GM18520 (cell line): ENCODE measurements around the gene TBC1D10A.
A peak's percentile ranks its signal among the peaks of the same experiment; 100 is the strongest.

Source experiments
- ATAC-seq: cut with Tn5 transposase; IDR thresholded peaks from one replicate; pipeline ENCODE4 v1.9.1; 2021; ENCODE audit not compliant: unreplicated experiment

Gene TBC1D10A

DNA sequence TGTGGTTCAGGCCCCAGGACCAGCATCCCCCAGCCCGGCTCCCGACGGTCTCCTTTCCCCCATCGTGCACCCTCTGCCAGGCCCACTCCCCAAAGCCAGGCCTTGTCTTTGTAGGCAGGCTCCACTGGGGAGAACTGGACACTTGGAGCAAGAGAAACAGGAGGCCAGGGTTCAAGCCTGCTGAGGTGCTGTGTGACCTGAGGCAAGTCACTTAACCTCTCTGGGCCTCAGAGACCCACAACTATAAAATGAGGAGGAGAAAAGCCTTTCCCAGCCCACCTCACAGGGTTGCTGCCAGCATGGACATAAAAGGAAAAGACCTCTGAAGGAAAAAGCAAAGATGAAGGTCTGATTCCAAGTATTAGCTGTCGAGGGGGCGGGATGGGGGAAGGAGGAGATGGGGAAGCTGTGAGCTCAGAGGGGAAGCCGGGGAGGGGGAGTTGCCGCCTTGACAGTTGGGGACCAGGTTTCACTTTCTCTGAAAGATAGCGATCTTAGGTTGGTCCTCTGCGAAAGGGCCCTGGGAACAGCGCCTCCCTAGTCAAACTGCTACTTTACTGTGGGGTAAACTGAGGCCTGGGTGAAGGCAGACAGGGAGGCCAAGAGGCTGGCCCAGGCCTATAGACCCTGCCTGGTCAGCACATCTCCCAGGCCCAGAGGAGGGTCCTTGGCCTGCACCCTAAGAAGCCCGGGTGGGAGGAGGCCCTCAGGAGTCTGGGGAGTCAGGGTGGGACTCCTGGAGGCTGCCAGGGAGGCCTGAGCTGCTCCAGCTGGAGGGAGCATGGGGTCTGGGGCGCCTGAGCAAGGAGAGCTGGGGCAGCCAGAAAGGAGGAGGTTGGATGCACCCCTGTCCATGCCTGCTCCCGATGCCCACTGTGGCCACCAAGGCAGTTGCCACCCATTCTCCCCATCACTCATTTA is 59.1 kb downstream of the TBC1D10A start:
- no peak for ATAC-seq

DNA sequence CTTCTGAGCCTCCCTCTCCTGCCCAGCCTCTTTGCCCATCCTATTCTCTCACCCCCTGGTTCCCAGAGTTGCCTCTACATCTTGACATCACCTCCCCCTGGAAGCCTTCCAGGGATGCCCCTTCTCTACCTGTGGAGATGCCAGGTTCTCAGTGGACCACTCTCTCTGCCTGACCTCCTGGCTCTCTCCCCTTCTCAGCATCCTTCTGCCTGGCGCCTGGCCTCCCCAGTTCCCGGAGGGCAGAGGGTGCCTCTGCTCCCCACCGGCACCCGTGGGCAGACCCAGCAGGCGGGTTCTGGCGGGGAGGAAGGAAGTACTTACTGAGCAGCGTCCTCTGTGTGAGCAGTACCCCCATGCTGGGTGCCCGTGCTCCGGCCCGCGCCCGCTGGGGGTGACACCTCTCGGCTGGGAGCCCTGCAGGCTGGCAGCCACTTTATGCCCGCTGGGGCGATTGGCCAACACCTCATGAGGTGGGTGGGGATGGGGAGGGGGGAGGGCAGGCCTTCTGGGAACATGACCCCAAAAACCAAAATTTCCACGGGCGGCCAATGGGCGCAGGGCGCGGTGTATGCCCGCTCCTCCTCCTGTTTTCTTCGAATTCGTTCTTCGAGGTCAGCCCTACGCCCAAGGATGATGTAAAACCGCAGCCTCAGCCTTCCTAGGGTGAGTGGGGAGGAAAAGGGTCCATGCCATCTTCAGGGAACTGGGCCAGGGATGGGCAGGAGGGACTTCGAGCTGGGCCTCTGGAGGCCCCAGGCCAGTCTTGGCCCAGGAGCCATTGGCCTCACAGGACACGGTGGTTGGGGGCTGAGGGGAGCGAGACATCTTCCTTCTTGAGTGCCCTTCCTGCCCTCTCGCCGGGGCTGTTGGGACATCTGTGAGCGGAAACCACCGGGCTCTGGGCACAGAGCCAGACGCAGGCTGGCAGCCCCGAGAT is 60.0 kb downstream of the TBC1D10A start, which contains the start of gene OSM:
OSM (minus strand) TSS at position 407 of the 937 bp plus-strand sequence; CDS start at position 355, 52 bp downstream.
- ATAC-seq: no peak

DNA sequence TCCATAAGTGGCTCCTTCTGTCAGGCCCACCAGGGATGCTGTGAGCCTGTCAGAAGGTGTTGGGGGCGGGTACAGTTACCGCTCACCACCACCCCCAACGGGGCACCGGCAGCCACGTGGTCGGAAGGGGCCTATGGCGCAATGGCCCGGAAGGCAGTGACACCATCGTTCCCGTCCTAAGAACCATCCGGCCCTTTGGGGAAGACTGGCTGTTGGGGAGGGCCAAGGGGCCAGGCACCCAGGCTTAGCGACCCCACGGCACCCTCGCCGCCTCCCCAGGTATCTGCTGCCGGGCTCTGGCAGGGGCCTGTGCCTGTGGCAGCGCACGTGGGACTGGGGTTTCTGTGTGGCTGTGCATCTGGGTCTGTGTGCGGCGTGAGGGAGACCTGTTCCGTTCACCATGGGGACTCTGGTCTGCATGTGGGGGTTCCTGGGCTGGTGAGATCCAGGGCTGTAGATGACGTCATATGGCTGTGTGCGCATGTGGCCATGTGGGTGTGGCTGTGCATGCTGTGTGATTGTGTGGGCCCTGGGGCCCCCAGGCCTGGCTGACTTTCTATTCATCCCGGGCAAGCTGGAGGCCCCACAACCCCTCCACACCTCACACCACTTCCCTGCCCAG is 60.8 kb downstream of the TBC1D10A start:
- ATAC-seq: peak; percentile 34

DNA sequence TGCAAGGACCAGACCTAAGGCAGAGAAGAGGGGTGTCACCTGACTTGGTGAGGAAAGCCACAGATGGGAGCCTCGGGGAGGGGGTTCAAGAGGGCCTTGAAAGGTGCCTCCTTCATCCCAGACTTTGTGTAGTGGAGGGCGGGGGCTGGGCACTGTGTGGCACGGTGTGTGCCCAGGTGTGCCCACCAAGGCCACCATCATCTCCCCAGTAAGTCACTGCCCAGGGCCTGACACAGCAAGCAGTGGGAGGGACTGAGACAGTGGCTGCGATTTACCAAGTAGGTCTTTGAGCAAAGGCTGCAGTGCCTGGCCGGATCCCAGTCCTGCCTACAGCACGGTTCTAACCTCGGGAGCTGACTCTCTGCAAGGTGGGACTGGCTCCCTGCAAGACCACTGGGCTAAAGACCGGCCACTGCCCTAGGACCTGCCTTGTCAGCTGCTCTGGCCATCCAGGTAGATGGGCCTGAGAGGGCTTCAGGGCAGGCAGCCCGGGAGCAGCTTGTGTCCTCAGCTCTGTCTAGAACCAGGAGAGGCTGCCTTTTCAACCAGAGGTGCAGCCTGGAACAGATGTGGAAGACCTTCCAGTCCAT is 61.5 kb downstream of the TBC1D10A start:
- no peak for ATAC-seq

DNA sequence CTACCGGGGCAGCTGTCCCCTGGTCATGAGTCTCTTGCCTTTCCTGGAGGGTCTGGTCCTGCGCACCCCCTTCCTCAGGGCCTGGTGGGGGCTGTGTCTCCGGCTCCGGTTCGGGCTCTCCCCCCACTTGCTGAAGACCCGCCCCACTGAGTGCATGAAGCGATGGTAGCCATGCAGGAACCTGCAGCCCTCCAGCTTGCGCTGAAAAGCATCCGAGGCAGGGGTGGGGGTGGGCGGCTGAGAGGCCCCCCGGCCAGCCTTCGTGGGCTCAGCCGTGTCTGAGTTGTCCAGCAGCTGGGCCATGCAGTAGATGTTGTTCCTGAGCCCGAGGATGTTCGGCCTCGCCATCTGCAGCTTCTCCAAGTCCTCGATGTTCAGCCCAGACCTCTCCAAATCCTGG is 62.9 kb downstream of the TBC1D10A start:
- no peak for ATAC-seq

DNA sequence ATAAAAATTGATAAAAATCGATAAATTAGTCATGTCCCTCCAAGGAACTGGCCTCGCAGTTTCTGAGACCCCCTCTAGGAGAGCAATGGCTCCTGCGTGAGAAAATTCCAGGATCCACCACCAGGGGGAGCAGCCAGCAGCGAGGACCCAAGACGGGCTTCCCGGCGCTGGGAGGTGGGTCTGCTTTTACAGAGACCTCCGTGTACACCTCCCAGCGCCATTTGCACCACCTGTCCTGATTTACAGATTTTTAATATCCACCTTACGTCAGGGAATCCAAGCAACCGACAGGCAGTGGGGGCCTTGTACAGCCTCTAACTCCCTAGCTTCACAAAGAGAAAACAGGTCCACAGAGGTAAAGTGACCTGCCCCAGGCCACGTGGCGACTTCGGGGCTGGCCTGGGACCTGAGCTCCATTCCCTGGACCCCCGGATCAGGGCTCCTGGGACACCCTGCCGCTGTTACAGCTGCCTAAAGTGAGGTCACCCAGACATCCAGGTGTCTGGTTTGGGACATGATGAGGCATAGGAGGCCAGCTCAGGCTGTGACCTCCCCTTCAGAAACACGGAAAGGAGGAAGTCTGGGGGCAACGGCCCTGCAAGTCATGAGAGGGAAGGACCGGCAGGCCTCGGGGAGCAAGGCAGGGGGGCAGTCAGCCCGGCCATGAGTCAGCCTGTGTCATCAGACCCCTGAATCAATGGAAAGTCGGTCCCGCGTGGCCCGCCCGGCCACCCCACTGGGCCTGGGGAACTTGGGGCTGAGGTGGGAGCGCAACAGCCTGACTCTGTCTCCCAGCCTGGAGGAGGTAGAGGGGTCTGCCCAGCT is 63.6 kb downstream of the TBC1D10A start:
- ATAC-seq: no peak

DNA sequence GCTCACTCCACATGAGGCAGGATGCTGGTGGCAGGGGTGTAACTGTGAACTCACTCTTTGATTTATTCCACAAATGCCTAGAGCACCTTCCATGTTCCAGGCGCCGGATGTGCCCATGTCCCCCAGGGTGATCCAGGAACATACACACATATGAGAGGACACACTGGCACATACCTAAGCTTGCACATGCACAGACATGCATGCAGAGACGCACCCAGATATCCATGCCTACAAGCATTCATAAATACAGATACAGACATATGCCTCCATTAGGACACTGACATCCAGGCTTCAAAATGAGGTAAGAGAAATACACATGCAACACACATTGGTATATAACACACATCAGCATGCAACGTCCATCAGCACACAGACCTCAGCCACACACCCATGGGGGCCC is 64.6 kb downstream of the TBC1D10A start:
- no peak for ATAC-seq

DNA sequence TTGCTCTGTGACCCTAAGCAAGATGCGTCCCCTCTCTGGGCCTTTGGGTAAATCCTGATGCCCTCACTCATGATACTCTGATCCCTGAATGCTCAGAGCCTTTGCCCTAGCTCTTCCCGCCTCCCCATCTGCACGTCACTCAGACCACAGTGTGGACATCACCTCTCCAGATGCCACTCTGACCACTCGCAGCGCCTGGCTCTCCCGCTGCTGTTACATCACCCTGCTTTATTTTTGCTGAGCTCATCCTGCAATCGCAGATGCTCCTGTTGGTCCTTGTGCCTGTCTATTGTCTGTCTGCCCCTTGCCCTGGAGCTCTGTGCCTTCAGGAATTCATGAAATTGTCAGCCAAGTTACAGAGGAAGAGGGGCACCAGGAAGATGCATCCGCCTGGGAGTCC is 65.6 kb downstream of the TBC1D10A start:
- no peak for ATAC-seq

DNA sequence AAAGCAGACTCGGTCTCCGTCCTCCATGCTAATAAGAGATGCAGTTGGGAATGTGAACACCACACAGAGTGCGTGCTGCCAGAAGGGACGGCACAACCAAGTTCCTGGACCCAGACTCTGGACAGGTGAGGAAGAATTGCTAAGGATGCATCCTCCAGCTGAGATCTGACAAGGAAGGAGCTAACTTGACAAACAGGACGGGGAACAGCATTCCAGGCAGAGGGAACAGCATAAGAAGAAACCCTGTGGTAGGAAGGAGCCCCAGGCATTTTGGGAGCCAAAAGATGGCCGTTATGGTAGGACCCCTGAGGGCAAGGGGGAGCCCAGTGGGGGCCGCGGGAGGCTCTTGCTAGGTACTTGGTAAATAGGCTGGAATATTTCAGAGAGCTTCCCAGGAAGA is 66.1 kb downstream of the TBC1D10A start:
- no peak for ATAC-seq

DNA sequence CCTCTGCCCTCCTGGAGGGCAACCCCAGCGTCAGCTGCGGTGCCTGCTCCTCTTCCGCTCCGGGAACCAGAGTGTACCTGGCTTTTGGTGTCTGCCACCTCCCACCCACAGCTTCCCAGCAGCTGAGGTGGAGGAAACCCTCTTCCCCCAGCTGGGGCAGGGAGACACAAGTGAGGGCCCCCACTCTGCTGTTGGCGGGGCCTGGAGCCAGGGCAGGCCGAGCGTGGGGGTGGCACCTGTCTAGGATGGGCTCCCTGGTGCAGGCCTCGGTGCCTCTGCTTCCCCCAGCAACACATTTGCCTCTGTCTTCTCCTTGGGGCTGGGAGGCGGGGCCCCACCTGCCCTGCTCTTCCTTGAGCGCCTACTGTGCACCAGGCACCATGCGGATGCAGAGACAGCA is 66.5 kb downstream of the TBC1D10A start:
- no peak for ATAC-seq

DNA sequence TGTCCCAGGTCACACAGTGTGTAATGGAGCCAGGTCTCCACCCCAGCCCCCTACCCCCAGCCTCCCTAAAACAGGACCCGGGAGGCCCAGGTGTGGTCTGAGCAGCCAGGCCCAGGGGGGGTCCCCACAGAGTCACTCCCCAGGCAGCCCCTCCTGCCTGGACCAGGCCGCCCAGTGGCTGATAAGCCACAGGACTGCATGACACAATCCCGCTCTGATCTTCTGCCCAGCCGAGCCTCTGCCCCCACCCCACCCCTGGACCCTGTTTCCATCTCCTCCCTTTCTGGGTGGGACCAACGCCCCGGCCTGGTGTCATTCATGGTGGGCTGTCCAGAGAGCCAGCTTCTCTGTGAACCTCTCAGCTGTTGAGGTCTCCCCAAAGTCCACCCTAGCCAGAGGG is 72.4 kb downstream of the TBC1D10A start:
- ATAC-seq: no peak

DNA sequence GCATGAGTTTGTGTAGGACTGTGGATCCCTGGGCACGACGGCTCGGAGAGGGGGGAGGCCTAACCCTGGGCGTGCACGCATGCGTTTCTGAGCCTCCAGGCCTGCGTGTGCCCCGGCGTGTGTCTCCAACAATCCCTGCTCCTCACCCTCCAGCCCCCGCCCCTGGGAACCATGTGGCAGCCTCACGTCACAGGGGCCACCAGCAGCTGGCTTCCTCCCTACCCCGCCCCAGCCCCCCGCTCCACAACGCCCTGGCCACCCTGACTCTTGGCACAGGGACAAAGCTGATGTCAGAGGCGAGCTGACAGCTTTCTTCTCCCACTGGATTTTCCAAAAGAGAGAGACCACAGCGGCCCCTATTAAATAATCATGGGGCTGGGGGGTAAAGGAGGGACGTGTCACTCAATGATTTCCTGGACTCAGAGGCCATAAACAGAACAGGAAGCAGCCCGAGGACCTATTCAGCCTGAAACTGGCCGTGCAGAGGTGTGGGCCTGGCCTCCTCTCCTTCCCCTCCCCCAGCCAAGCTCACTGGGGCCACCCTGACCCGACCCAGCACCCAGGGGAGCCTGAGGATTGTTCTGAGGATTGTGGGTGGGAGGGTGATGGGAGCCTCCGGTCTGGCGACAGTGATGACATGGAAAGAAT is 73.4 kb downstream of the TBC1D10A start:
- no peak for ATAC-seq

DNA sequence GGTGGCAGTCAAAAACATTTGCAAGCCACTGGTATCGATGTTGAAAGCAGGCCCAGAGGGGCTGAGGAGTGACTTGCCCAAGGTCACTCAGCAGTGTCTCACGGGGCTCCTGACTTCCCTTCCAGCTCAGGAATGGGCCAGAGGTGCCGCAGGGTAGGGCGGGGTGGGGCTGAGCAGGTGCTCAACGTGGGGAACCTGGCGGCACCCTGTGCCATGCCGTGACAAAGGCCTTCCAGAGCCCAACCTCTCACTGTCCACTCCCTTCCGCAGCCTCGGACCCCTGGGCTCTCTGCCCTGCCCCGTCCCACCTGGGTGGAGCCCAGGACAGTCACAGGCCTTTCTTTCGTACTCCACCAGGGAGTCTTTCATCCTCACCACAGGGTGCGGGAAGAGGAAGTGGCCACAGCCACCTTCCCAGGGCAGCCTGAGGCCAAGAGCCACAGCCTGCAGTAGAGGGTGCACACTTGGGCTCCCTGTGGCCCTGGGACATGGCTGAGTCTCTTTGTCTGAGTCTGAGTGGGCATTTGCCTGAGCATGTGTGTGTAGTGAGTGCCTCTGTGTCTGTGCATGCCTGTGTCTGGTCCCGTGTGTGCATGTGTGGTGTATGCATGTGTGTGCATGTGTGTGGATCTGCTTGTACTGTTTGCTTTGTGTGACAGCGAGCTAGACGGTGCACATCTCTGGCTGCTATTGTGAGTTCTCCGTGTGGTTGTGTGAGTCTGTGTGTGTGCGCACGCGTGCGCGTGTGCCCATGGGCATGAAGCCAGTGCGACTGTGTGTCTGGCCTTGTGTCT is 74.1 kb downstream of the TBC1D10A start:
- no peak for ATAC-seq

DNA sequence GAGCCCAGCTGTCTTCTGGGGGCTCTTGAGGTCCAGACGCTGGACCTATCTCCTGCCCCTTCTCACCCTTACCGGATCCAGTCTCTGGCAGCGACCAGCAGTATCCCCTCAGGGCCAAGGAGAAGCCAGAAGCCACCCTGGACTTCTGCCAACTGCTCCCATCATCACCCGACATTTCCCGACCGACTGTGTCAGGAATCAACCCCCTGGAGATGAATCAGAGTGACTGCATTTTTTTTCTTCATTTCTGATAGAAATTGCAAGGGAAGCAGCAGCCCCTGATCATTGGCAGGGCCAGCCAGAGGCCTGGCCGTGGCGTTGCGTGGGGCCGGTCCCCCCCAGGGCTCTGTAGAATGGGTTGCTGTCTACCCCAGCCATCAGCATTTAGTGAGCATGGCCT is 75.0 kb downstream of the TBC1D10A start:
- ATAC-seq: no peak

DNA sequence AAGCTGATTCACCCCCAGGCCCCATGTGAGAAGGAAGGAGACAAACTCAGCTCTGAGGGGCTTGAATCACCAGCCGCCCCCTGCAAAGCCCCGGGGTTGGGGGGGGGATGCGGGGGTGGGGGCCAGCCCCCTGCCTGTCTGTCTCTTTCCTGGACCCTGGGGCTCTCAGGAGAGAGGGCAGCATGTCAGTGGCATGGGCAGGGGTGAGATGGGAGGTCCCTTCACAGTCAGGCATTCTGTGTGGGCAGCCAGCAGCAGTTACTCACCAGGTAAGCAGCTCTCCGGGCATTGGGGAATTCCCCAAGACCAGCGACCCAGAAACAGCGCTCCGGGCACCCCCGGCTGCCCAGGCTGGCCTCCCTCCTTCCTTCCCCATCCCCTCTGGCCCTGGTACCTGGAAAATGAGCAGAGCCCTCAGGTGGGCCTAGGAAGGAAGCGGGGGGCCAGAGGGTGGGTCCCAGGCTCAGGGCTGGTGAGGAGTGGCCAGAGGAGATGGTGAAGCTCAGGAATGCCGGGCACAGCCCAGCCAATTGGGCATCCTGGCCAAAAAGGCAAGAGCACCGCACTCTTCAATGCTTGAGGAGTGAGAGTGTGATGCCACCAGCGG is 76.0 kb downstream of the TBC1D10A start:
- no peak for ATAC-seq

DNA sequence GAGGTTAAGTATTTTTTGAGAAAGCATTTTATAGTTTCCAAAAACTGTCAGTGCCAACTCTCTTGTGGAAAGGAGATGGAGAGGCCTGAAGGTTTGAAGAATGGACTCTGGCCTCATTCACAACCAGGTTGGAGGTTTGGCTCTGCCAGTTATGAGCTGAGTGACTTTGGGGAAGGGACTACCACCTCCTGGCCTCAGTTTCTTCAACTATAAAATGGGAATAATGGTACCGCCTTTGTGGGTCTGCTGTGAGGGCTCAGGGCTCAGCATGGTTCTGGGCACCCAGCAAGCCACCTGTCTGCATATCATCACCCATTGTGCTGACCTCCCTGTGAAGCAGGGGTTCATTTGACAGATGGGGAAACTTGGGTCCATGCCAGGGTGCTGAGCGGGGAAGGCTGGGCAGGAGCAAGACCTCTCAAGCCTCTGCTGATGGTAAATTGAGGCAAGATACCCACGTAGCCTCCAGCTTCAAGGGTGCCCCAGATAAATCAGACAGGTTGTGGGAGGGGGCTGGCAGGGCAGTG is 76.6 kb downstream of the TBC1D10A start:
- no peak for ATAC-seq

DNA sequence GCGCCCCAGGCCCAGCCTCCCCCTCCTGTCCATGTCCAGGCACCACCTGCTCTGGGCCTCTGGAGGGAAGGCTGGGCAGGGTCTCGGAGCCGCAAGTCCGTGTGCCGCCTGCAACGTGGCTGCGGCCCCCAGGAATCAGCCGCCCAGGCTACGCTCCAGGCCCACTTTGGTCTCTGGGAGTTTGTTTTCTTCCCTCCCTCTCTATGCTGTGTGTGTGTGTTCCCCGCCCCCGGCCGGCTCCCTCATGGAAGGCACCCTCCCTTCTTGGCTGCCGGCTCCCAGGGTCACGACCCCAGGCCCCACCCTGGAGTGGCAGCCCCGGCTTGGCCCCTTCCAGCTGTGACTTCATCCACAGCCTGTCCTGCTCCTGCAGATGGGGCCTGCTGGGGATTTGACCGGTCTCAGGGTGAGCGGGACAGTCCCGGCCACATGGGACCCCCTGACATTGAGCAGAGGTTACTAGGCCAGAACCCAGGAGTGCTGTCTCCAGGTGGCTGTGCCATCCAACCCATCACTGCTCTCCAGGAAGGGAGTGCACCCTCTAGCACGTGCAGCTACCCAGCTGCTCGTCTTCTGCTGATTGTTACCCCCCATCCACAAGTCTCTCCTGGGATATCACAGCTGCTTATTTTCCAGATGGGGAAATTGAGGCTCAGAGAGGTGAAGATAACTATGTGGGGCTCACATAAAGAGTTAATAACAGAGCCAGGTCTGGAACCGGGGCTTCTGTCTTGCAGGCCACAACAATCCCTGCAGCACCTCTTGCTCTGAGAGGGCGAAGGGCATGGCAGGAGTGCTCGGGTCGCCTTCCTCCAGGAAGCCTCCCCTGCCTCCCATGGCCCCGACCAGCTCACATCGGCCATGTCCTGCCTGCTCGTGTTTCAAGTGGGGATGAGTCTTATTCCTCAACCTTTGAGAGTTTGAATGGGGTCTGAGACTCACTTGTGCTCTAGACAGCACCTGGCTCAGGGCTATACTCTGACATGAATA is 77.4 kb downstream of the TBC1D10A start:
- no peak for ATAC-seq
